OCI-LY1 (cell line): ENCODE data around the gene PRSS38.

ENCODE experiments used
- EZH2 ChIP-seq: fragments of 200-600 bp; sonication (generic), shearing (Covaris generic); IDR thresholded peaks from 2 replicates; pipeline ENCODE4 v1.8.0; 2017; ENCODE audit warnings: borderline replicate concordance, mixed run types, mild to moderate bottlenecking, antibody characterized with exemption, low read length, moderate library complexity, mixed read lengths
- TF ChIP-seq, protein P1 (sequence below): fragments of 200-600 bp; sonication (generic), shearing (Covaris generic); IDR thresholded peaks from 2 replicates; pipeline ENCODE4 v1.5.1; 2017; ENCODE audit warnings: mild to moderate bottlenecking, antibody characterized with exemption, low read length, moderate library complexity, mixed read lengths

- TF ChIP-seq, protein P1, sequence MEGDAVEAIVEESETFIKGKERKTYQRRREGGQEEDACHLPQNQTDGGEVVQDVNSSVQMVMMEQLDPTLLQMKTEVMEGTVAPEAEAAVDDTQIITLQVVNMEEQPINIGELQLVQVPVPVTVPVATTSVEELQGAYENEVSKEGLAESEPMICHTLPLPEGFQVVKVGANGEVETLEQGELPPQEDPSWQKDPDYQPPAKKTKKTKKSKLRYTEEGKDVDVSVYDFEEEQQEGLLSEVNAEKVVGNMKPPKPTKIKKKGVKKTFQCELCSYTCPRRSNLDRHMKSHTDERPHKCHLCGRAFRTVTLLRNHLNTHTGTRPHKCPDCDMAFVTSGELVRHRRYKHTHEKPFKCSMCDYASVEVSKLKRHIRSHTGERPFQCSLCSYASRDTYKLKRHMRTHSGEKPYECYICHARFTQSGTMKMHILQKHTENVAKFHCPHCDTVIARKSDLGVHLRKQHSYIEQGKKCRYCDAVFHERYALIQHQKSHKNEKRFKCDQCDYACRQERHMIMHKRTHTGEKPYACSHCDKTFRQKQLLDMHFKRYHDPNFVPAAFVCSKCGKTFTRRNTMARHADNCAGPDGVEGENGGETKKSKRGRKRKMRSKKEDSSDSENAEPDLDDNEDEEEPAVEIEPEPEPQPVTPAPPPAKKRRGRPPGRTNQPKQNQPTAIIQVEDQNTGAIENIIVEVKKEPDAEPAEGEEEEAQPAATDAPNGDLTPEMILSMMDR: no peak
- no peak for TF ChIP-seq EZH2
Observed at GRCh38 chr1:227793948-227794816, 21.3 kb upstream of the PRSS38 start.
